Activated CD8-positive, alpha-beta memory T cell treated with anti-CD3 and anti-CD28 coated beads, Interleukin-2, amount 50 U/mL, for 4 hours (primary cell): Measurements from ENCODE around the gene SPTBN1.

Experiments
- DNase-seq: peaks from one replicate; pipeline ENCODE4 v3.0.0-alpha.2; 2020

SPTBN1 gene

DNA sequence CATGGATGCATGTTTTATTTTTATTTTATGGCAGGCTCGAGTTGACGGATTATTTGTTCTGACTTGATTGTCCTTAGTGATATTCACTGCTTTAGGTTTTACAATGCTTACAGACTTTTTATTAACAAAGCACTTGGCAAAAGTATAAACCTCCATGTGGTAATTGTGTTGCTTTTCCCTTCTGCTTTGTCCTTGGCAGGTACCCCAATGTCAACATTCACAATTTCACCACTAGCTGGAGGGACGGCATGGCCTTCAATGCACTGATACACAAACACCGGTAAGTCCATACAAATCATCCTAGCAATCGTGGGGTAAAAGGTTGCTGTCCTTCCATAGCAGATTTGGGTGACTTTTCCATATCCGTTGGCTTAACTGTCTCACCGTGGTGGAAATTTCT is 161.3 kb downstream of the SPTBN1 start:
- no peak for DNase-seq

DNA sequence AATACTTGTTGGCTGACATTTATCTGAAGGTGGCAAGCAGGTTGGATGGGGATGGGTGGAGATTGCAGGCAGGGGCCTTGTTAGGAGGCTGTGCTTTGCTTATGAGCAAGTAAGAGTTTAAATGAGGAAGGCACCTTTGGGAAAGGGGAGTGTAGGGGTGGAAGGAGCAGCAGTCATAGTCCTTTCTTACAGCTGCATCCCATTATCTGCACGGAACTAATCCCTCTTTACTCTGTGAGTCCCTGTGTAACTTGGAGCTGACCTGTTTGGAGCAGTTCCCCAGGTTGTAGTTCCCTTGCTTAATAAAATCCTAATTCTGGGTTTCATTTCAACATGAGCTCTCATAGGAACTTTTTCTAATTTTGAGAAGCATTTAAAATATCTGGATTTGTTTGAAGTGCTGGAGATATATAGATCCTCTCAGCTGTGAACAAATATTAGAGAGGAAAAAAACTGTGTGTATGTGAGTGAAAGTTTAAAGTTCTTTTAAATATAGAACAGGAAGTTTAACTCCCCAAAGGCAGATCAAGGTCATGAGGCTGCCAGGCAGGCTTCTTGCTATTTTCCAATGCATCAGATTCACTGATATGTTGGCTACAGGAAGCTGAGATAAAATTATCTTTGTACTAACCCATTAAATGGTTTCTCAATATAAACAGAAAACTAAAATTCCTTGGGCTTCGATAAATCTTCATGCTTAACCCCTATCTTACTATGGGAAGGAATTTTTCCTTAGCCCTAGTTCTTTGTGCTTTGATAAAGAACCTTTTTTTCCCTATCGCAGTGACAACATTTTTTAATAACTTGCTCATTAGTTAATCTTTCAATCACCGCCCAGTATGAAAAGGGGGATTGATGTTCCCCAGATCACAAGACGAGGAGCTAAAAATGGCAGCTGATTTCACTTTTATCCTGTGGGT is 162.8 kb downstream of the SPTBN1 start:
- DNase-seq: no peak

DNA sequence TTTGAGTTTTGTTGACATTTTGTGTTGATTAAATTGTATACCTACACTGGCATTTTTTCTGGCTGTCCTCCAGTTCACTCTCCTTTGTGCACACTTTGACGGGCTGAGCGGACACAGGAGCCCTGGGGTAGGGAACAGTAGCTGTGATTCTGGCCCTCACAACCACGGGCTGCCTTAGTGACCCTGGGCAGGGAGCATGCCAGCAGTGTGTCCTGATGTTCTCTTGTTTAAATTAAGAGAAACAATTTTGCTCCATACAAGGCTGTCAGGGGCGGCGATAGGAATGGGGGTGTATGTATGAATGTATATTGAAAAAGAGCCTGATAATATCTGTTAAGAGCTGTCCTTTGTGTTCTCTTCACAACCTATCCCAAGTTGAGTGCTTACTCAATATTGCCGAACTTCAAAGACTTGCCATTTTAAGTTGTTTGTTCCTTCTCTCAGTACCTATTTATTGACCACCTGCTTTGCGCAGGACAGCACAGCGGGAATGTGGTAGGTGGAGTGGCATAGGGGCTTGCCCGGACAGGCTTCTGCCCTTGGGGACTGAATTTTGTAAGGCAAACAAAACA is 163.6 kb downstream of the SPTBN1 start:
- DNase-seq: no peak

DNA sequence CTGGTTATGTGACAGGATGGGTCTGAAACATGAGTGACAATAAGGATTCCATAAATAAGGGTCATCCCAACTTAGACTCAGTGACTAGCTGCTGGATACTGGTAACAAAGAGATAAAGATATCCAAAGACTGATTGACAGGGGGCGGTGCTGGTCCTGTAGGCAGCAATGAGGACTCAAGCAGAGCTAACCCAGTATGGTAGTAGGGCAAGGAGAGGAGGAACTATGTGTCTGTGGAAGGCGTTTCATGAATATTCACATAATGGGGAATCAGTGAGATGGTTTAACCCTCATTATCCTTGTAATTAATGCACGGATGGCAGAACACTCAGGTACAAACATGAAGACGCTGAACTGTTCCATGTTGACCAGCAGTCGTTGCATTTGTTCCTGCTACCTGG is 164.8 kb downstream of the SPTBN1 start:
- DNase-seq: no peak

DNA sequence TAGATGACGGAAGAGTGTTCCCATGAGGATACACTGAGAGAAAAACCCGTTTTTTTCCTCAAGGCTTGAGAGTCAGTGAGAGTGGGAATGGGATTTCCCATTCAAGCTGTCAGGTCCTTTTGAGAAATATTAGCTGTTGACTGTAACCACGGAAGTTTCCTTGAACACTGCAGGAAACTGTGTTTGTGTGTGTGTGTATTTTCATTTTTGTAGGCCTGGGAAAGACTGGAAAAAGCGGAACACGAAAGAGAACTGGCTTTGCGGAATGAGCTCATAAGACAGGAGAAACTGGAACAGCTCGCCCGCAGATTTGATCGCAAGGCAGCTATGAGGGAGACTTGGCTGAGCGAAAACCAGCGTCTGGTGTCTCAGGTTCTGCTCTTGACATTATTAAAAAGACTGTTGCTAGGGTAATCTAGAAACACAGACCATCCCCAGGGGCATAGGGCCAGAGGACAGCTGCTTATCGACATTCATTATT is 168.5 kb downstream of the SPTBN1 start:
- DNase-seq: no peak

DNA sequence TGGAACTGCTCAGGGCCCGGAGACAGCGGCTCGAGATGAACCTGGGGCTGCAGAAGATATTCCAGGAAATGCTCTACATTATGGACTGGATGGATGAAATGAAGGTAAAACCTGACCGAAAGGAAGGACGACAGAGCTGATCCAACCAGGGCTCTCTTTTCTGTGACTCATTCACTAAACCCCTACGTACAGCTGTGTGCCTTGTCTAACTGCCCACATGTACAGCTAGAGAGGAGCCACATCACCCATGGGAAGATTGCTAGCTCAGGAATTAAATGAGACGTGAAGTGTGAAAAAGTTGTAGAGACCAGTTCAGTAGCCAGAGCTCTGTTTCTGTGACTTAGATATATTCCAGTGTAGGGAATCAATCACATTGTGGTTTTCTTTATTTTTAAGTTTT is 170.0 kb downstream of the SPTBN1 start:
- DNase-seq: no peak

DNA sequence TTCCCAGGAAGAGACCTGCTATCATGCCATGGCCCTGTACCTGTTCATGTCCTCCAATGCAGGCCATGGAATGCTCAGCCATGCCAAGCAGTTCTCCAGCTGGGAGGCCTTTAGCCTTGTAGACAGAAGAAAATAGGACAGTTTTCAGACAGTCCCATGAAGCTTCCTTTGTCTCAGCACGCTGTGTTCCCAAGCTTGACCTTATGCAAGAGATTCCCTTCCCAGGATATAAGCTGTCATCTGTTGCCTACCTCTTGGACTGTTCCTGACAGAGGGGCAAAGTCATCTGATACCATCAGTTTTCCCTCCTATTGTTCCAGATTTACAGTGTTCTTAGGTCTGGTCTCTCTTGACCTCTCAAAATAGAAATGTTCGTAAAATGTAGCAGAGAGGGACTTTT is 170.8 kb downstream of the SPTBN1 start:
- DNase-seq: no peak

DNA sequence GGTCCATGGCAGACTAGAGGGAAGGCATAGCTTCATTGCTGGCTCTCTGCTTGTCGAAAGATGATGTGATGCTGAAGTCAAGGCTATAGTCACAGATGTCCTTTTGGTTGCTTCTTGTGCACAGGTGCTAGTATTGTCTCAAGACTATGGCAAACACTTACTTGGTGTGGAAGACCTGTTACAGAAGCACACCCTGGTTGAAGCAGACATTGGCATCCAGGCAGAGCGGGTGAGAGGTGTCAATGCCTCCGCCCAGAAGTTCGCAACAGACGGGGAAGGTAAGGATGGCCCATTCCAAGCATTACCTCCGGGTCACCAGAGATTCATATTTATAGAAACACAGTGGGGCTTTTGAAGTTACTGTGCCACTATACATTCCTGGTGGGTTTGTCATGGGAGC is 171.8 kb downstream of the SPTBN1 start:
- no peak for DNase-seq

DNA sequence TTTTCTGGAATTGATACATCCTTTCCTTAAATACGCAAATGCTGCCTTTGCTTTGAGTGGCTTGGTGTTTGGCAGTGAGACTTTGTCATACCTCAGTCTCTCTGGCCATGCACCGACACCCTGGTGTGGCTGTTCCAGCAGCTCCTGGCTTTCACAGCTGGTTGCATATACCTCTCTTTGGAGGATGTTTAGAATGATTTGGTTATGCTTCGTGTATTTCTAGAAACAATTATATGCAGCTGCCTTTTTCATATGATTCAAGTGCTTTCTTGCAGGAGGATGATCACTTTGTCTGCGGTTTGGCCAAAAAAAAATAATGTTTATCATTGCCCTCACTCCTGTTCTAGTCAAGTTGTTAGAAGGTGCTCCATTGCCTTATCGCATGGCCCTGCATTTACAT is 172.3 kb downstream of the SPTBN1 start:
- DNase-seq: no peak

DNA sequence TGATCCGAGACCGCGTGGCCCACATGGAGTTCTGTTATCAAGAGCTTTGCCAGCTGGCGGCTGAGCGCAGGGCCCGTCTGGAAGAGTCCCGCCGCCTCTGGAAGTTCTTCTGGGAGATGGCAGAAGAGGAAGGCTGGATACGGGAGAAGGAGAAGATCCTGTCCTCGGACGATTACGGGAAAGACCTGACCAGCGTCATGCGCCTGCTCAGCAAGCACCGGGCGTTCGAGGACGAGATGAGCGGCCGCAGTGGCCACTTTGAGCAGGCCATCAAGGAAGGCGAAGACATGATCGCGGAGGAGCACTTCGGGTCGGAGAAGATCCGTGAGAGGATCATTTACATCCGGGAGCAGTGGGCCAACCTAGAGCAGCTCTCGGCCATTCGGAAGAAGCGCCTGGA is 172.8 kb downstream of the SPTBN1 start:
- no peak for DNase-seq

DNA sequence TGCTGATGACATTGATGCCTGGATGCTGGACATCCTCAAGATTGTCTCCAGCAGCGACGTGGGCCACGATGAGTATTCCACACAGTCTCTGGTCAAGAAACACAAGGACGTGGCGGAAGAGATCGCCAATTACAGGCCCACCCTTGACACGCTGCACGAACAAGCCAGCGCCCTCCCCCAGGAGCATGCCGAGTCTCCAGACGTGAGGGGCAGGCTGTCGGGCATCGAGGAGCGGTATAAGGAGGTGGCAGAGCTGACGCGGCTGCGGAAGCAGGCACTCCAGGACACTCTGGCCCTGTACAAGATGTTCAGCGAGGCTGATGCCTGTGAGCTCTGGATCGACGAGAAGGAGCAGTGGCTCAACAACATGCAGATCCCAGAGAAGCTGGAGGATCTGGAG is 173.3 kb downstream of the SPTBN1 start:
- no peak for DNase-seq

DNA sequence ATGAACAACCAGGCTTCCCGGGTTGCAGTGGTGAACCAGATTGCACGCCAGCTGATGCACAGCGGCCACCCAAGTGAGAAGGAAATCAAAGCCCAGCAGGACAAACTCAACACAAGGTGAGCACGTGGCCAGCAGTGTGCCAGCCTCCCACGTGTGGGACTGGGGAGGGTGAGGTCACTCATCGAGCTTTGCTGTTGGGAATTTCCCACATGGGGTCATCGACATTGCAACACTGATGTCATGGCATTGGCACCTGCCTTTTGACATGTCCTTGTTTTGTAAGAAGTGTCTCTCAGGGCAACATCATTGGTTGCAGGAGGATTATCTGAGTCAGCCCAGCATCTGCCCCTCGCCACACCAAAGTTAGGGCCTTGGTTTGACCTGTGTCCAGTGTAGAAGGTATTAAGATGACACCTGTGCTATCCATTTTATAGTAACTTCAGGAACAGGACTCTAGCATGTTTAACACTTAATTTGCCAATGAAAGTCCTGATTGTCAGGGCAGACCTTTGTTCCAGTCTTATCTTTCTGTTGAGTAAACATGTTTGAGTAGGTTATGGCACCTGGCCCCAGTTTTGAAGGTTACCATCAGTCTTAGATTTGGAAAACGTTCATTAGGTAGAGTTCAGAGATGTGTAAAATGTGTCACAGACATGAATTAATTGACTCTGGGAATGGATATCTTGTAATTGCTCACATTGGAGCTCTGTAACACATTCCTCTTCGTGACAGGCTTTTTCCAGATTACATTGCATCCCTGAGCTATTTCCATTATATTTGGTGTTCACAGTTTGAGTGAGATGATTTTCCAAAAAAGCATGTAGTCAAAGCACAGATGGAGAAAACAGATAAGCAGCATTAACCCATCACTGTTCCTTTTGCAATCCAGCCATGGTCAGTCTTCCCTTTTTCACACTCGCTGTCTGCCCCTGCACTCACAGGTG is 174.1 kb downstream of the SPTBN1 start:
- DNase-seq: no peak

DNA sequence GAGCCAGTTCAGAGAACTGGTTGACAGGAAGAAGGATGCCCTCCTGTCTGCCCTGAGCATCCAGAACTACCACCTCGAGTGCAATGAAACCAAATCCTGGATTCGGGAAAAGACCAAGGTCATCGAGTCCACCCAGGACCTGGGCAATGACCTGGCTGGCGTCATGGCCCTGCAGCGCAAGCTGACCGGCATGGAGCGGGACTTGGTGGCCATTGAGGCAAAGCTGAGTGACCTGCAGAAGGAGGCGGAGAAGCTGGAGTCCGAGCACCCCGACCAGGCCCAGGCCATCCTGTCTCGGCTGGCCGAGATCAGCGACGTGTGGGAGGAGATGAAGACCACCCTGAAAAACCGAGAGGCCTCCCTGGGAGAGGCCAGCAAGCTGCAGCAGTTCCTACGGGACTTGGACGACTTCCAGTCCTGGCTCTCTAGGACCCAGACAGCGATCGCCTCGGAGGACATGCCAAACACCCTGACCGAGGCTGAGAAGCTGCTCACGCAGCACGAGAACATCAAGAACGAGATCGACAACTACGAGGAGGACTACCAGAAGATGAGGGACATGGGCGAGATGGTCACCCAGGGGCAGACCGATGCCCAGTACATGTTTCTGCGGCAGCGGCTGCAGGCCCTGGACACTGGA is 174.9 kb downstream of the SPTBN1 start:
- DNase-seq: no peak

DNA sequence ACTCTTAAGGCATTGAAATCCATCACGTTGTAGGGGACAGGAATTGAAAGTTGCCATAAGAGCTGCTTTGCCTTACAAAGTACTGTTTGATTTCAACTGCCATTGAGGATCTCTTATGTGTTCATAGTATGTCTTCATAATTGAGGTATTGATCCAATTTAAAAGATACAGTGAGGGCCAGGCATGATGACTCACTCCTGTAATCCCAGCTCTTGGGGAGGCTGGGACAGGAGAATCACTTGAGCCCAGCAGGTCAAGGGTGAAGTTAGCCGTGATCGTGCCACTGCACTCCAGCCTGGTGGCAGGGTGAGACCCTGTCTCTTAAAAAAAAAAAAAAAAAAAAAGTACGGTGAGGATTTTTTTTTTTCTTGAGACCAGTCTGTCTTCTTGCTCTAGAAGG is 175.6 kb downstream of the SPTBN1 start:
- no peak for DNase-seq

DNA sequence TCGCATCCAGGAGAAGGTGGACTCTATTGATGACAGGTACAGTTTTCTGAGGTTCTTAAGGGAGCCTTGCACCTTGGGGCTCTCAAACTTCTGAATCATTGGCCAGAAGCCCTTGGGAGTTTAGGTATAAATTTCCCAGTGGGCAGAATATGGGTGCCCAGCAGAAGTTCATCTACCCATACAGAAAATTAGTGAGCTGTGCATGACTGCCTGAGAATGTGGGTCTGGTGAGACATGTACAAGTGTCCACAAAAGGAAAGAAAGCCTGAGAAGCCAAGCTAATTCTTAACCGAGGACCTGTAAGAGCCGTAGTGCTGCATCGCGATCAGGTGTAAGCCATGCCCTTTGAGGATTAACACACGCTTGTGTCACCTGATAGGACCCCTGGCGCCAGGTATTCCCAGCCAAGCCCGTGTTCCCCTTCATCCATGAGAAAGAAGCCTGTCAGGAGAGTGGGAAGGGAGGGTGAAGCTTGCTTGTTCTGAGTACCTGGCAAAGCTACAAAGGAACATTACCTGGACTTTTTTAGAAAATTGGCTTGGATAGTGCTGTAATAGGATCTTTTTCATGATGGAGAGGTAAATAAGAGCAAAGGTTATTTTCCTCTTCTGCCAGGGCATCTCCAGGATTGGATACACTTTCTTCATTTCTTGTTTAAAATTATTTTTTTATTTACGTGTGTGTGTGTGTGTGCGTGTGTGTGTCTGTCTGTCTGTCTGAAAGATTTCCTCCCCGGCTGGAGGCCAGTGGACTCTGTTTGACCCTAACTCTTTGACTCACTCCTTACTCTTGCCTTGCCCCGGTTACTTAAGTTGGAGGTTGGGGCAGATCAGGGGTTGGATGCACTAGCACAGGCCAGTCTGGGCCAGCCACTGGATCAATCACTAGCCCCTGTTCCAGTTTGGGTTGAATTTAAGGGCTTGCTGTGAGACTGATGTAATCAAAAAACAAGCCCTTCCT is 176.9 kb downstream of the SPTBN1 start:
- DNase-seq: no peak

DNA sequence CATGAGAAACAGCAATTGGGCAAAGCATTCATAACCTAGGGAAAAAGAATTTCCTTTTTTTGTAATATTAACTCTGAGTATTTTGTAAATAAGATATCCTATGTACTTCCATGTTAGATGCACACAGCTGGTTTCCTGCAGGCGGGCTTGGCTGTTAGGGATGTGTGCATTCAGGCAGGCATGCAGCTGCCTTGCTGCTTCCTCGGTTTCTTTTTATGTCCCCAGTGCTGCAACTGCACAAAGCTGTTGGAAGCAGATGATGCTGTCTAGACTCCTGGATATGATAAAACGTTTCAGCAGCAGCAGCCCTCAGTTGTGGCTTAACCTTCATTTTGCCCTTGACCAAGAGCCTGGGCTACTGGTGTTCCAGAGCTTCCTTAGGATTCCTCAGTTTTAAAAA is 177.9 kb downstream of the SPTBN1 start:
- no peak for DNase-seq

DNA sequence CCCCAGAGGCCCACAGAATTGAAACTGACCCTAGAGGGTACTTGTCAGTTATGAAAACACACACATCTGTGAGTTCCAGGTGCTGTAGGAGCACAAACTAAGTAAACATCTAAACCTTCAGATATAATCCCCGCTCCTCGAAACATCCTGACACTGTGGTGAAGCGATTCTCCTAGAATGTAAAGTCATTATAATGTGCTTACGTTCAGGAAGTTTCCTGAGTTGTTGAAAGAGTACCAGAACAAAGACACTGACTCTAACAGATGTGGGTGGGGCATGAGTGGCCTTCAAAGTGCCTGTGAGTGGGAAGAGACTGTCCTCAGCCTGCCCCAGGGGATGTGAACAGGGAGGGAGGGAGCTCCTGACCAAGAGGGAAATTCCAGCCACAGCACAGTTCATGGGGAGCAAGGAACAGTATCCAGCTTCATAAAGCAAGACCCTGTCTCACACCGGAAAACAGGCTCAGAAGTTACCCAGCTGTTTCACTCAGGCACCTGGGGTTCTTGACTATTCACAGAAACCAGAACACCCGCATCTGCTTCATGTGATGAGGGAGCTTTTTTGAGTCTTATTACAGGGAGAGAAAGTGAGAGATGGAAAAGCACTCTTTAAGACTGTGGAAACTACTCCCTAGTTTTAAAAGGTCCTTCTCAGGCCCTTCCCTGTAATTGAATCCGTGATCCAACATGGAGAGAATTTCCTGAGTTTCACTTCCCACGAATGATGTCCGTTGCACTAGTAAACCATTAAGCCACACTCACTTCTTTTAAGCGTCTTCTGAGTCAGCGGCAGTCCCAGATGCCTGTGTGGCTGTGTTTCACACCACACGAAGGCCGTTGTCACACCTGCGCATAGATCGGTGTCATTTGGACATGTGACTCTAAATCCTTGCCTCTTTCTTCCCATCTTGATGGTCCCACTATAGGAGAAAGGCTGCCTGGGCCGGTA is 178.7 kb downstream of the SPTBN1 start:
- no peak for DNase-seq

DNA sequence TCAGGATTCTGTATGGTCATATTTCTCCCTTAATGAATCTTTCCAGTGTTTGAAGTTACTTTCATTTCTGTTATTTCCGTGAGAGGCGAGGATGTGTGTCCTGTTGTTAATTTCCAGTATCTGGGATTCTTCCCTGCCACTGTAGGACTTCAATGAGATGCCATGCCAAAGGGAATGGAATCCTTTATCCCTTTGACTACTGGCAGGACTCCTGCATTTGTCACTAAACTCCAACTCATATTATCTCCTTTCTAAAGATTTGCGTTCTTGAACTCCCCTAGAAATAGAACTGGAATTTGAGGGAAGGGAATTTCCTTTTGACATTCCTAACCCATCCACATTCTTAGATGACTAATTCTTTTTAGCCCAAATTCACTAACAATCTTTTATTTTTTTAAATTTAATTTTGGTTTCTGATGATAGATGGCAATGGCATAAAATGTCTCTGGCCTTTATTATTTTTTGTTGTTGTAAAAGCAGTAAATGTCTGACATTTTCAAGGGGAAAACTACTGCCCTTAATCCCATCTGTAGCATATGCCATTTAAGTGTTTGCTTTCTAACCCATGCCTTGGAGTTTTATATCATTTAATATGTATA is 179.5 kb downstream of the SPTBN1 start:
- DNase-seq: no peak

DNA sequence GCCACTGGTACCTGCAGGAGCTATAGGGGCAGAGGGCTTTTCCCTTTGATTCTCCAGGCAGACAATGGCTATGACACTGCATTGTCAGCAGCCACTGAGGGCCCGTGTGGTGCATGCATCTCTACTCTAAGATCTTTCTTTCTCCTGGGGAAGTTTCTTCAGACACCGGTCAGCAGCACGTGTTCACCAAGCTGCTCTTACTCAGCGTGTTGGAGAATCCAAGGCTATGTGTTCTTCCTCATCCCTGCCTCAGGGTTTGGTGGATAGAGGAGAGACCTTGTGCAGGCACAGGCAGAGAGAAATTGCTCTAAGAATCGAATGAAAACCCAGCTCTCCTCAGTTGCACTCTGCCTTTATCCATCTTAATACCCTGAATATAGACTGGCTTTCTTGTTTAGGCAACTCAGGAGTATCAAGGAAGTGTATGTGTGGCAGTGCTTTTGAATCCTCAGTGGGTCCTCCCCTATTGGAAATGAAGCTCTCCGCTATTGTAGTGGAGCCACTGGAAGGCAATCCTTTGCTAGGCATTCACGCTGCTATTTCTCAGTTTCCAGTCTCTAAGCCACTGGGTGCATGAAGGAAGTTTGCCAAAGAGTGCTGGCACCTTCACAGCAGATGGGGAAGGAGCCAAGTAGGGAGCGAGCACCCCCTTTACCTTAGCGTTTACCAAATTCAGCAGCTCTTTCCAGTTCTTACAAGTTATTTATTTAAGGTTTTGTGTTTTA is 180.4 kb downstream of the SPTBN1 start:
- DNase-seq: no peak
